NB4 (cell line): ENCODE data around the gene COL16A1.

ENCODE experiments used
- DNase-seq: peaks from one replicate; pipeline ENCODE4 v3.0.0; 2010; ENCODE audit warnings: low read depth
- H3K4me3 ChIP-seq: one replicate; pipeline ENCODE4 v1.5.1; 2011; ENCODE audit warnings: mild to moderate bottlenecking, low read depth, low read length, moderate library complexity
- MYC ChIP-seq: IDR thresholded peaks from 2 replicates; pipeline ENCODE4 v1.6.1; 2011; ENCODE audit warnings: low read depth, low read length
- POLR2A ChIP-seq: IDR thresholded peaks from 2 replicates; pipeline ENCODE4 v1.6.1; 2011; ENCODE audit warnings: mild to moderate bottlenecking; ENCODE audit not compliant: insufficient read length; ENCODE audit errors: extremely low read depth
- TF ChIP-seq, protein P1 (sequence below): IDR thresholded peaks from one replicate; pipeline ENCODE4 v1.5.1; 2012; ENCODE audit warnings: low read depth, low read length
- TF ChIP-seq, protein P2 (sequence below): IDR thresholded peaks from 2 replicates; pipeline ENCODE4 v1.6.1; 2011; ENCODE audit warnings: low read depth, low read length

The COL16A1 gene

DNA sequence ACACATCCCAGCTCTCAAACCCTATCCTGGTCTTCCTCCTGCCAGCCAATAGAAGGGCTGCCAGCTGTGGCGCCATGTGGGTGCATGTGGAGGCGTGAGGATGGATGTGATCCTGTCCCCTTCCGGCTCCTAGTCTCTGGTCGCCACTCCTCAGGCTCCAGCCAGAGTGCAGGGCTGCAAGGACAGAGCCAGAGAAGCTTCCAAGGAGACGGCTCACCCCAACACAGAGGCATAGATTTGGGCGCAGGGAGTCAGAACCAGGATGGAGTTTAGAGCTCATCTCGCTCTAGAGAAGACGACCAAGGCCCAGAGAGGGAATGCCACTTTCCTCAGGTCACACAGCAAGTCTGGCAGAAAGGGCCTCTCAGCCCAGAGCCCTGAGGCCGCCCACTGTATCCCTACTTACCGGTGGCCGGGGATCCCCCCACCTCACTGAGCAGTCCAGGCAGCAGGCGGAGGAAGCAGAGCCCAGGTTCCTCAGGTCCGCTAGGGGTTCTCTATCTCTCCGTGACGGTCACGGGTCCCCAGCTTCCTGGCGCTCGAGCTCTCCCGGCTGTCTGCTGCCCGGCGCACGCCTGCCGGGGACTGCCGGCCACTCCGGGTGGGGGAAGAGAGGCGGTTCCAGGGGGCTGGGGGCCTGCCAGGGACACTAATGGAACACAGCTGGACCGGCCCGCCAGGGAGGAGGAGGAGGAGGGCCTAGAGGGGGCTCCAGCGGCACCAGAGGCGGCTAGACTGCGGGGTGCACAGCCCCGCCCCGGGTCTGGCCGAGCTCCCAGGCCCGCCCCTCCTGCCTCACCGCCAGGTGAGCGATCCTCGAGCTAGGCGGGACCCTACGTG is at the start of gene COL16A1:
Gene COL16A1 (minus strand): TSS at position 587 of the 840 bp plus-strand sequence. CDS start 1,824 bp downstream, outside the sequence.
- H3K4me3 ChIP-seq: no peak within 1 kb of the TSS
- TF ChIP-seq, protein P1, sequence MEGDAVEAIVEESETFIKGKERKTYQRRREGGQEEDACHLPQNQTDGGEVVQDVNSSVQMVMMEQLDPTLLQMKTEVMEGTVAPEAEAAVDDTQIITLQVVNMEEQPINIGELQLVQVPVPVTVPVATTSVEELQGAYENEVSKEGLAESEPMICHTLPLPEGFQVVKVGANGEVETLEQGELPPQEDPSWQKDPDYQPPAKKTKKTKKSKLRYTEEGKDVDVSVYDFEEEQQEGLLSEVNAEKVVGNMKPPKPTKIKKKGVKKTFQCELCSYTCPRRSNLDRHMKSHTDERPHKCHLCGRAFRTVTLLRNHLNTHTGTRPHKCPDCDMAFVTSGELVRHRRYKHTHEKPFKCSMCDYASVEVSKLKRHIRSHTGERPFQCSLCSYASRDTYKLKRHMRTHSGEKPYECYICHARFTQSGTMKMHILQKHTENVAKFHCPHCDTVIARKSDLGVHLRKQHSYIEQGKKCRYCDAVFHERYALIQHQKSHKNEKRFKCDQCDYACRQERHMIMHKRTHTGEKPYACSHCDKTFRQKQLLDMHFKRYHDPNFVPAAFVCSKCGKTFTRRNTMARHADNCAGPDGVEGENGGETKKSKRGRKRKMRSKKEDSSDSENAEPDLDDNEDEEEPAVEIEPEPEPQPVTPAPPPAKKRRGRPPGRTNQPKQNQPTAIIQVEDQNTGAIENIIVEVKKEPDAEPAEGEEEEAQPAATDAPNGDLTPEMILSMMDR: no peak
- TF ChIP-seq, protein P2, sequence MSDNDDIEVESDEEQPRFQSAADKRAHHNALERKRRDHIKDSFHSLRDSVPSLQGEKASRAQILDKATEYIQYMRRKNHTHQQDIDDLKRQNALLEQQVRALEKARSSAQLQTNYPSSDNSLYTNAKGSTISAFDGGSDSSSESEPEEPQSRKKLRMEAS: no peak
- no peak for DNase-seq

DNA sequence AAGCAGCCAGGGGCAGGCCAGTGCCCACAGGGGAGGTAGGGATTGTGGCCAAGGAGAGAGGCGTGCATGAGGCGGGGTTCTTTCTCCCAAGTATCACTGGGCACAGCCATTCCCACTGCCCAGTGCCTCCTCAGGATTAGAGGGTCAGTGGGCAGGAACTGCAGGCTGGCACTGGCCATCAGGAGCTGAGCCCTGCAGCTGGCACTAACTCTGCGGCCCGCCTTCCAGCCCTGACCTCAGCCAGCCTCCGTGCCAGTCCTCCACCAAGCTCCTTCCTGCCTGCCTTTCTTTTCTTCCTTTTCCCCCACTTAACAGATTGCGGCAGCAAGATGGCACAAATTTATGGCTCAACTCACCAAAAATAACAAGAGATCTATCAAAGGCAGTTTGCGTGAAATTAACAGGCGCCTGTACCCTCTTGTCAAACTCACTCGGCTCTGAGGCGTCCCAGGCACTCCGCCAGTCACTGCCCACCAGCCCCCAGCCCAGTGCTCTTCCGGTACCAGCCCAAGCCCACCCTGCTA is 49.2 kb upstream of the COL16A1 start:
- no peak for DNase-seq
- no peak overlapping the region for H3K4me3 ChIP-seq
- TF ChIP-seq, protein P2: no peak
- TF ChIP-seq POLR2A: no peak
- TF ChIP-seq, protein P1: no peak
- TF ChIP-seq MYC: no peak

DNA sequence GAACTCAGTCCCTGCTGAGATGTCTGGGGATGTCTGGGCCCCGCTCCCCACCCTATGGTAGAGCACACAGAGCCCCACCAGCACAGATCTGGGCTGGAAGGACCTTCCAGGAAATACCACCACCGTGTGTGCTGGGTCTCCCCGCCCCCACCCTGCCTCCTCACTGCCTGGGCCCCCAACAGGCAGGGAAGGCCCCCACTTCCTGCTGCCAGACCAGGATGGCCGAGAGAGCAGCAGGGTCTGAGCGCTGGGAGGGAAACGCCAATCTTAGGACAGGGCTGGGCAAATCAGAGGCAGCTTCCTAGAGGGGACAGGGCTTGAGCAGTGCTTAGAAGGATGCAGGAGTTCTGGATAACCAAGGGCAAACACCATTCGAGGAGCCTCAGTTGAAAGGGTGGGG is 48.4 kb upstream of the COL16A1 start:
- no peak overlapping the region for H3K4me3 ChIP-seq
- DNase-seq: no peak

DNA sequence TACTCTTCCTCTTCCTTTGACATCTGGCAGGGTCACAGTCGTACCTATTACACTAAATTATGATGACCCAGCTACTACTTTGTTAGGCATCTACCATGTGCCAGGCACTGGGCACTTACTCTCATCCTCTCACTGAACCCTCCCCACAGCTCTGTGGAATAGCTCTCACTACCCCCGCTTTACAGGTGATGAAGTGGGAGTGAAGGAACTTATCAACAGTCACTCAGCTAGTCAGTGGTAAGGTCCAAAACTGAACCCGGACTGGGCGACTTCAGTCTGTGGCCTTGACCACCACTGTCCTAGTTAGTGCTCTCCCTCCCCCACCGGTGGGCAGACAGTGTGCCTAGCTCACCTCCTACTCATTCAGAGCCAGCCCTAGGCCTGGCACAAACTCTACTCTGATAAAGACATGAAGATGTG is 48.0 kb upstream of the COL16A1 start:
- no peak overlapping the region for H3K4me3 ChIP-seq
- no peak for TF ChIP-seq POLR2A
- TF ChIP-seq, protein P1: no peak
- TF ChIP-seq, protein P2: no peak
- no peak for DNase-seq

More for the DNA sequence above, 48.4 kb upstream of the COL16A1 start:
- no peak for TF ChIP-seq POLR2A
- TF ChIP-seq MYC: no peak
- TF ChIP-seq, protein P2: no peak
- TF ChIP-seq, protein P1: no peak

DNA sequence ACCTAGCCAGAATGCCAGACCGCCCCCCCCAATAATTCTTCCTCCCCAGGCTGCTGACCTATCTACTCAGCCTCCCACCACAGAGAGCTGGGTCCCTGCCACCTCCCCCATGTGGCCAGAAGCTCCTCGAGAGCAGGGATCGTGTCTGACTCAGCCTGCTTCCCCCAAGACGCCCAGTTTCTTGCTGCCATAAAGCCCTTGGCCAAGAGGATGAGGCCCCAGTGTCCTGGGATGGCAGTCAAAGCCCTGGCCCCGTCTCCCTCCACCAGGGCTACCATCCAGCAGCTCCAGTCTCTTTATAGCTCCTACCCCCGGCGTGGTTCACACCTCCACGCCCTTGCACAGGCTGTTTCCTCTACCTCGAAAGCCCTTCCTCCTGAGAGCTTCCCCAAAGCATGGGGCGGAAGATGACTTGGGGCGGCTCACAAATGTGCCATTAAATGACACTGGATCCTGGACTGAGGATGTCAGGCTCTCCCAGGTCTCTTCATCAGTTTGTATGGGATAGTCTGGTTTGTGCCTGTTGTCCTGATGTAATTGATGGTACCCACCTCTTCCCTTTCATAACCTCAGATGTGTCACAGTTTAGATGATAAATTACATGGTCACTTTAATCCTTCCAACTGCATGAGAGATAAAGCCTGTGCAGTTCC is 47.2 kb upstream of the COL16A1 start:
- TF ChIP-seq, protein P1: no peak
- TF ChIP-seq POLR2A (no peak), MYC (no peak)
- TF ChIP-seq, protein P2: 0 out of 2 replicates have a peak, but pooled peaks have one; percentile 4
- no peak overlapping the region for H3K4me3 ChIP-seq
- DNase-seq: peak; percentile 49
